ENCODE results near the gene EIF4G1. TPM values are rescaled to one million over a fixed set of nuclear protein-coding genes. Genes with fewer than 3 reads are reported as not detected.

The EIF4G1 gene
- polyA plus RNA-seq, 6 donors from 2014 or later: 6.4 to 30.0 (median 14.1) TPM

DNA sequence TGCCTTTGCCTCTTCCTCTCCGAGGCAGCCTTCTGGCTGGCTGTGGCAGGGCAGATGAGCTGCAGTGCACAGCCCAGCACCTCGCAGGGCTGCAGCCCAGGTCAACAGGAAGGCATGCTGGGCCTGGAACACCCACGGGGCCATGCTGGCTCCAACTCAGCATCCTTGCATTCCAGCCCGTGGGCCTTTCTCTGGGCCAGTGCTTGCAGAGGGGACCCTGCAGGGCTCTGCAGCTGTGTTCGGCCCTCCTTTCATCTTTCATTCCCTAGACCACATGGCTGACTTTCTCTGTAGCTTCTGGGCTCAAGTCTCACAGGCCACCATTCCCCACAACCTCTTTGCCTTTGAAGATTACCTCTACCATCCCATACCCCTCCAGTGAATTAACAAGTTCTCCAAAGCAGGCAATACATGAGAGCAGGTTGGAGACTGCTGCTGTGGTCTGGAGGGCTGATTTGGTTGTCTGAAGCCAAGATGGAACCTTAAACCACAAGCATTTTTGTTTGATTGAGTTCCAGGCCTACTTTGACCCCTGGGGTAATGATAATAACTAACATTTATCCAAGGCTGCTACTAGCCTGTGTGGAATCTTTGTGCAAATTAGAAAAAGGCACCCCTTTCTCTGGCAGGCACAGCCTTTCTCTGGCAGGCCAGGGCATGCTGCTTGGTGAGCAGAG is 28.9 kb downstream of the EIF4G1 start:
- H3K9me3 Mint-ChIP-seq: no peaks in the 10 kb centered on the region
- DNase-seq (no peak), ATAC-seq (ENCODE audit: low read depth in 2 of 2) (no peak)
- peaks cover 5 to 7% (median 6%) of the 10 kb centered on the region in 3 donors for H3K4me1 Mint-ChIP-seq
- H3K27ac Mint-ChIP-seq: peak overlapping the region in 1 of 6 donors; percentile 26
- H3K36me3 Mint-ChIP-seq: peaks cover 0 to 6% of the 10 kb centered on the region in 2 donors
- H3K27me3 Mint-ChIP-seq: peaks cover 0 to 5% (median 0%) of the 10 kb centered on the region in 3 donors
- H3K4me3 Mint-ChIP-seq: no peak overlapping the region

DNA sequence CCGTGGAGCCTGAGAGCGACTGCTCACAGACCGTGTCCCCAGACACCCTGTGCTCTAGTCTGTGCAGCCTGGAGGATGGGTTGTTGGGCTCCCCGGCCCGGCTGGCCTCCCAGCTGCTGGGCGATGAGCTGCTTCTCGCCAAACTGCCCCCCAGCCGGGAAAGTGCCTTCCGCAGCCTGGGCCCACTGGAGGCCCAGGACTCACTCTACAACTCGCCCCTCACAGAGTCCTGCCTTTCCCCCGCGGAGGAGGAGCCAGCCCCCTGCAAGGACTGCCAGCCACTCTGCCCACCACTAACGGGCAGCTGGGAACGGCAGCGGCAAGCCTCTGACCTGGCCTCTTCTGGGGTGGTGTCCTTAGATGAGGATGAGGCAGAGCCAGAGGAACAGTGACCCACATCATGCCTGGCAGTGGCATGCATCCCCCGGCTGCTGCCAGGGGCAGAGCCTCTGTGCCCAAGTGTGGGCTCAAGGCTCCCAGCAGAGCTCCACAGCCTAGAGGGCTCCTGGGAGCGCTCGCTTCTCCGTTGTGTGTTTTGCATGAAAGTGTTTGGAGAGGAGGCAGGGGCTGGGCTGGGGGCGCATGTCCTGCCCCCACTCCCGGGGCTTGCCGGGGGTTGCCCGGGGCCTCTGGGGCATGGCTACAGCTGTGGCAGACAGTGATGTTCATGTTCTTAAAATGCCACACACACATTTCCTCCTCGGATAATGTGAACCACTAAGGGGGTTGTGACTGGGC is 30.3 kb downstream of the EIF4G1 start:
- Mint-ChIP-seq H3K4me3 (no peak overlapping the region), H3K27ac (no peak overlapping the region), H3K9me3 (no peaks in the 10 kb centered on the region), H3K36me3 (peaks cover 0 to 6% of the 10 kb centered on the region in 2 donors), H3K27me3 (no peaks in the 10 kb centered on the region), H3K4me1 (peaks cover 0 to 7% (median 1%) of the 10 kb centered on the region in 3 donors)
- DNase-seq (no peak), ATAC-seq (ENCODE audit: low read depth in 2 of 2) (no peak)

DNA sequence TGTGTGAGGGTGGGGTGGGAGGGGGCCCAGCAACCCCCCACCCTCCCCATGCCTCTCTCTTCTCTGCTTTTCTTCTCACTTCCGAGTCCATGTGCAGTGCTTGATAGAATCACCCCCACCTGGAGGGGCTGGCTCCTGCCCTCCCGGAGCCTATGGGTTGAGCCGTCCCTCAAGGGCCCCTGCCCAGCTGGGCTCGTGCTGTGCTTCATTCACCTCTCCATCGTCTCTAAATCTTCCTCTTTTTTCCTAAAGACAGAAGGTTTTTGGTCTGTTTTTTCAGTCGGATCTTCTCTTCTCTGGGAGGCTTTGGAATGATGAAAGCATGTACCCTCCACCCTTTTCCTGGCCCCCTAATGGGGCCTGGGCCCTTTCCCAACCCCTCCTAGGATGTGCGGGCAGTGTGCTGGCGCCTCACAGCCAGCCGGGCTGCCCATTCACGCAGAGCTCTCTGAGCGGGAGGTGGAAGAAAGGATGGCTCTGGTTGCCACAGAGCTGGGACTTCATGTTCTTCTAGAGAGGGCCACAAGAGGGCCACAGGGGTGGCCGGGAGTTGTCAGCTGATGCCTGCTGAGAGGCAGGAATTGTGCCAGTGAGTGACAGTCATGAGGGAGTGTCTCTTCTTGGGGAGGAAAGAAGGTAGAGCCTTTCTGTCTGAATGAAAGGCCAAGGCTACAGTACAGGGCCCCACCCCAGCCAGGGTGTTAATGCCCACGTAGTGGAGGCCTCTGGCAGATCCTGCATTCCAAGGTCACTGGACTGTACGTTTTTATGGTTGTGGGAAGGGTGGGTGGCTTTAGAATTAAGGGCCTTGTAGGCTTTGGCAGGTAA is 31.1 kb downstream of the EIF4G1 start:
- peaks cover 0 to 7% (median 1%) of the 10 kb centered on the region in 3 donors for H3K4me1 Mint-ChIP-seq

DNA sequence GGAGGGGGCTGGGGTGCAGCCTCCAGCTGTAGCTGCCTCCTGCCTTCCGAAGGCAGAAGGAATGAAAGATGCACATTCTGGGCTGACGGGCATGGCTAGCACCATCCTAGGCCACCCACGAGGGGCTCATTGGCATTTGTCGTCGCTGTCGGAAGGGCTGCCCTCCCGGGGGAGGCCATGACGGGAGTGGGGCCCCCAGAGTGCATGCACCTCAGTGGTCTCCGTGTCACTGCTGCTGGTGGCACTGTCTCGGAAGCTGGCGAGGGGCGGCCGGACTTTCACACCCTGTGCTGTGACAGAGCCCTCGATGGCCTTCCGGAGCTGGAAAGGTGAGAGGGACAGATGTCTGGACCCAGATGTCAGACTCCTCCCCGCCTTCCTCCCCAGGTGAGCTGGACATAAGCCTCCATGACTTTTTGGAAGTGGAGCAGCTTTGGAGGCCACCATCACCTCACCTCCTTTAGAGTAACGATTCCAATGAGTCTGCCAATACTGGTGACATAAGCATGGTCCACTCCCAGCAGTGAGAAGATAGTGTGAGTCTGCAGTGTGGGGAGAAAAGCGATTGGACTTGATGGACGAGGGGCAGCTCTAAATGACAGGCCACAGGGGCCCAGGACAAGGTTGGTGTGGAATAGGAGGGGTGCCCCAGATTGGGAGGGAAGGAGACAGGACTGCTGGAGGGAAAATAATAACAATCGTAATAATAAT is 32.2 kb downstream of the EIF4G1 start:
- H3K4me3 Mint-ChIP-seq: no peak overlapping the region
- no peak overlapping the region for H3K27ac Mint-ChIP-seq
- no peak for ATAC-seq (ENCODE audit: low read depth in 2 of 2)
- no peaks in the 10 kb centered on the region for H3K9me3 Mint-ChIP-seq
- peaks cover 0 to 4% (median 1%) of the 10 kb centered on the region in 3 donors for H3K4me1 Mint-ChIP-seq
- no peaks in the 10 kb centered on the region for H3K27me3 Mint-ChIP-seq
- DNase-seq: no peak
- peaks cover 0 to 6% of the 10 kb centered on the region in 2 donors for H3K36me3 Mint-ChIP-seq

More for the DNA sequence above, 31.1 kb downstream of the EIF4G1 start:
- ATAC-seq (ENCODE audit: low read depth in 2 of 2) (peak in 1 of 2 donors; percentile 36), DNase-seq (no peak)
- no peaks in the 10 kb centered on the region for H3K27me3 Mint-ChIP-seq
- no peak overlapping the region for H3K4me3 Mint-ChIP-seq
- H3K9me3 Mint-ChIP-seq: no peaks in the 10 kb centered on the region
- H3K36me3 Mint-ChIP-seq: peaks cover 0 to 6% of the 10 kb centered on the region in 2 donors
- H3K27ac Mint-ChIP-seq: peak overlapping the region in 2 of 6 donors; percentile 16 to 60

DNA sequence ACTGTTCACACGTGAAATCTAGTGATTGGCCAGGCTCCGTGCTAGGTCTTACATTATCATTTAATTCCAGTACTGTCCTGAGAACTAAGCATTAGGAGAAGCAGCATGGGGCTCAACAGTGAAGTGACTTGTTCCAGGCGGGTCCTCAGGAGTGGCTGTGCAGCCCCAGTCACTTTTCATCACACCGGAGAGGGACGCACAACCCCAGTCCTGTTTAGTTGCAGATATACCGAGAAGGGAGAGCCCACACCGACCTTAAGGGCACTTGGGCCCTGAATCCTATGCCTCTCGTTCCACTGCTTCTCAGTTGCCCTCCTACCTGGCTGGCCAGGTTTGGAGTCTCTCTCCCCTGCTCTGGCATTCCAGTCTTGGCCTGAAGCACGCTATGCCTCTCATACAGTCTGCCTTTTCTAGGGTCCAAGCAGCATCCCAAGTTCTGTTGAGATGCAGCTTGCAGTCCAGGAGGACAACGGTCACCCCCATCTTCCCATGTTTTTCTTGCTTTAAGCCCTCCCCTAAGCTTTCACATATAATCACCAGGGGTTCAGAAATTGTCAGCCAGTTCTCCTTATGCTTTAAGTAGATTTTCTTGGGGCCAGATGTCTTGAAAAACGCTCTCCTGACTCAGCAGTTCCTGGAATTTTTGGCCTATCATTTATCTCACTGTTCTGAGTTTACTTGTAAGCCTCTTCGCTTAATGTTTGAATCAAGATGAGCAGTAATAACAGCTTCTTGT is 33.1 kb downstream of the EIF4G1 start:
- DNase-seq: no peak
- peaks cover 0 to 4% (median 0%) of the 10 kb centered on the region in 3 donors for H3K4me1 Mint-ChIP-seq
- peak overlapping the region in 1 of 6 donors; percentile 62 for H3K27ac Mint-ChIP-seq
- H3K9me3 Mint-ChIP-seq: no peaks in the 10 kb centered on the region
- ATAC-seq (ENCODE audit: low read depth in 2 of 2): no peak
- H3K27me3 Mint-ChIP-seq: no peaks in the 10 kb centered on the region
- H3K4me3 Mint-ChIP-seq: no peak overlapping the region
- peaks cover 0 to 4% of the 10 kb centered on the region in 2 donors for H3K36me3 Mint-ChIP-seq

DNA sequence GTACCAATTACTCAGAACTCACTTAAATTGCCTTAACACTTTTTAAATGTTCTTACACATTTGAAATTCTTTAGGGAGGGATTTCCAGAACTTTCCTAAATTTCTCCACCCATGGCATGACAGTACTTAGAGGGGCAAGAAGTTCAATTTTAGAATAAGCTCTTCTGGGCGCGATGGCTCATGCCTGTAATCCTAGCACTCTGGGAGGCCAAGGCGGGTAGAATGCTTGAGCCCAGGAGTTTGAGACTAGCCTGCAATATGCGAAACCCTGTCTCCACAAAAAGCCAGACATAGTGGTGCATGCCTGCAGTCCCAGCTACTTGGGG is 33.6 kb downstream of the EIF4G1 start:
- DNase-seq: no peak
- Mint-ChIP-seq H3K4me1 (peaks cover 0 to 4% (median 0%) of the 10 kb centered on the region in 3 donors), H3K36me3 (no peaks in the 10 kb centered on the region), H3K9me3 (no peaks in the 10 kb centered on the region), H3K27ac (peak overlapping the region in 2 of 6 donors; percentile 20 to 62), H3K27me3 (no peaks in the 10 kb centered on the region), H3K4me3 (no peak overlapping the region)
- no peak for ATAC-seq (ENCODE audit: low read depth in 2 of 2)

DNA sequence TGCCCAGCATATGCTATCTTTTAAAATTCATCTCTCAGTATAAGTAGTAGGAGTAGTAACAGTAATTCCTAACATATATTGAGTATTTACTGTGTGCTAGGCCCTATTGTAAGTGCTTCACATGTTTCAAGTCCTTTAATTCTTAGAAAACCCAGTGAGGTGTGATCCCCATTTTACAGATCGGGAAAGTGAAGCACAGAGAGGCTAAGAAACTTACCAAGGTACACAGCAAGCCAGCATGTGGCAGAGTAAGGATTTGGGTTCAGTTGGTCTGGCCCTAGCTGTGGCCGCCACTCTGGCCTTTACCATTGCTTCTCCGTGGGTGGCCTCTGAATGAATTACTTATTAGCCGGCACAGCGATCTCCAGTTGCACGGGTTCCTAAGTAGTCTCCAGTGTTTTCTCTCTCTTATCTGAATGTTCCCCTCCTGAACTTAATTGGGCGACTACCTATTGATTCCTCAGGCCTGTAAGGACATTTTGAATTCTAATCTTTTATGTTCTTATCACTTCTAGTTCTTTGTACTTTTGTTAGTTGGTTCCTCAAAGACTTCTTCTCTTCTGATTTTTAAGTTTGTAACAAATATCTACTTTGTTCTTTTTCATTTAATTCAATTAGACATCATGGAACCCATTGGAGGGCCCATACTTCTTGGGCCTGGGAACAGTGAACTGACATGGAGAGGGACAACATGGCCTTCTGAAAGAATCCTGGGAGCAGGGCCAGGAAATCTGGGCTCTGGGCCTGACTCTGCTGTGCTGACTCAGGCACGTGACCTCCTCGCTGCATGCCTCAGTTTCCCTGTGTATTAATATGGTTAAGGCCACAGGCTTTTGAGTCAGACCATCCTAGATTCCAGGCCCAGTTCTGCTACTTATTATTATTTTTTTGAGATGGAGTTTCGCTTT is 35.4 kb downstream of the EIF4G1 start:
- no peak for ATAC-seq (ENCODE audit: low read depth in 2 of 2)
- H3K27ac Mint-ChIP-seq: no peak overlapping the region
- H3K36me3 Mint-ChIP-seq: no peaks in the 10 kb centered on the region
- H3K4me3 Mint-ChIP-seq: no peak overlapping the region
- H3K27me3 Mint-ChIP-seq: no peaks in the 10 kb centered on the region
- no peak for DNase-seq
- peaks cover 0 to 4% (median 0%) of the 10 kb centered on the region in 3 donors for H3K4me1 Mint-ChIP-seq
- no peaks in the 10 kb centered on the region for H3K9me3 Mint-ChIP-seq

DNA sequence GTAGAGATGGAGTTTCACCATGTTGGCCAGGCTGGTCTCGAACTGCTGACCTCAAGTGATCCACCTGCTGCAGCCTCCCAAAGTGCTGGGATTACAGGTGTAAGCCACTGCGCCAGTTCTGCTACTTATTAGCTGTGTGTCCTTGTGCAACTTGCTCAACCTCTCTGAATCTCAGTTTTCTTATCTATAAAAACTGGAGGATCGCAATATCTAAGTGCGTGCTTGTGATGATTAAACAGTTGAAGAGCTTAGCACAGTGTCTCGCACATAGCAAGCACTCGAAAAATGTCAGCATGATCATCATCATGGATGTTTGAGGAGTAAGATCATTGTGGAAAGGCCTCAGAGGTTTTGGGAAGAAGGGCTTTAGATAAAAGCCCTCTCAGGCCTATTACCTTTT is 36.2 kb downstream of the EIF4G1 start:
- Mint-ChIP-seq H3K9me3 (no peaks in the 10 kb centered on the region), H3K27ac (no peak overlapping the region), H3K4me3 (no peak overlapping the region), H3K27me3 (no peaks in the 10 kb centered on the region), H3K36me3 (no peaks in the 10 kb centered on the region), H3K4me1 (no peaks in the 10 kb centered on the region)
- DNase-seq (no peak), ATAC-seq (ENCODE audit: low read depth in 2 of 2) (no peak)

DNA sequence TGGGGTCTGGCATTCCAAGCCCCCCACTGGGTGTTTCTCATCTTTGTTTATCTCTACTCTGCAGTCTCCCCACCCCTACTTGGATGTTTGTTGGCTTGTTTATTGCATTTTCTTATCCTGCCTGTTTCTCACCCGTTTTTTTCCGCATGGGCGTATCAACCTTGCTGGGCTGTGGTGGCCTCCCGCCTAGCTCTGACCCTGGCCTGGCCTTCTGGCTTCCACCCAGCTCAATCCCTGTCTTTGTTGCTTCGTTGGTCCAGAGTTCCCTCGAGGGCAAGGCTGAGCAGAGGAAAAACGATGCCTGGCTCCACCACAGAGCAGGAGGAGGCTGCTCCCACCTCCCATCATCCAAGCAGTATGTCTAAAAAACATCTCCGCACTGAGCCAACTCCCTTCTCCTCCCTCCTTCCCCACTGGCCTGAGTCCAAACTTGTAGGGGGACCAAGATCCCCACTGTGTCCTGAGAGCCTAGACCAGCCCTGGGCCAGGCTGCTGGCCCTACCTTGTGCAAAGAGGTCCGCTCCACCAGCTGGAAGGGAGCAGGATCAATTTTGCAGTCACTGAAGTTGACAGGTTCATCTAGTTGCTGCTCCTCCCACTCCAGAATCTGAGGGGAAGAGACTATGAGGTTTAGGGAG is 37.2 kb downstream of the EIF4G1 start:
- Mint-ChIP-seq H3K27ac (peak overlapping the region in 1 of 6 donors; percentile 30), H3K27me3 (no peaks in the 10 kb centered on the region), H3K4me1 (no peaks in the 10 kb centered on the region), H3K4me3 (no peak overlapping the region), H3K9me3 (no peaks in the 10 kb centered on the region), H3K36me3 (no peaks in the 10 kb centered on the region)
- ATAC-seq (ENCODE audit: low read depth in 2 of 2) (no peak), DNase-seq (no peak)

DNA sequence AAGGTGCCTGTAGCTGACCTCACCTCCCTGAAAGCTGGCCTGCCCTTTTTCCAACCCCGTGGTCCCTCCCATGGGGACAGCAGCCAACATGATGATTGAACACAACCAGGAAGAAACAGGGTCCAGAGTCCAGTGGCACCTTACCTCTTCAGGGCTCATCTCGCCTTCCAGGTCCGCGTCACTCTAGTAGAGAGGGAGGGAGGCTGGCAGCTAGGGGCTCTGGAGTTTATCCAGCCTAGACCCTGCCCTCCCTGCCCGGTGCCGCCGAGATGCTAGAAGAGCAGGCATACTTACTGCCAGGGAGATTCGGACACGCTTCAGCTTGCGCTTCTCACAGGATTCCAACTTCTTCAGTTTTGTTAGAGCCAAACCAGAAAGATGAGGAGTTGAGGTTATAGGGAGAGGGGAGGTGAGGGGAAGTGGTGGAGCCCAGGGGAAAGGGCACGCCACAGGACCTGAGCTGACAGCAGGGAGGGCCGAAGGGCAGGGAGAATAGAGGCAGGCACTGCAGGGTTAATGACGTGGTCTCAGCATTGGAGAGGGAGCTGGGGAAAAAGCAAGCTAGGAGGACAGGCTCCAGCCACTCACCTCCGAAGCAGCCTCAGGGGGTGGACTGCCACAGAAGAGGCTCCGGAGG is 37.9 kb downstream of the EIF4G1 start:
- DNase-seq (no peak), ATAC-seq (ENCODE audit: low read depth in 2 of 2) (no peak)
- Mint-ChIP-seq H3K27me3 (no peaks in the 10 kb centered on the region), H3K9me3 (no peaks in the 10 kb centered on the region), H3K27ac (no peak overlapping the region), H3K4me1 (no peaks in the 10 kb centered on the region), H3K4me3 (peak overlapping the region in 1 of 8 donors; percentile 29), H3K36me3 (no peaks in the 10 kb centered on the region)

DNA sequence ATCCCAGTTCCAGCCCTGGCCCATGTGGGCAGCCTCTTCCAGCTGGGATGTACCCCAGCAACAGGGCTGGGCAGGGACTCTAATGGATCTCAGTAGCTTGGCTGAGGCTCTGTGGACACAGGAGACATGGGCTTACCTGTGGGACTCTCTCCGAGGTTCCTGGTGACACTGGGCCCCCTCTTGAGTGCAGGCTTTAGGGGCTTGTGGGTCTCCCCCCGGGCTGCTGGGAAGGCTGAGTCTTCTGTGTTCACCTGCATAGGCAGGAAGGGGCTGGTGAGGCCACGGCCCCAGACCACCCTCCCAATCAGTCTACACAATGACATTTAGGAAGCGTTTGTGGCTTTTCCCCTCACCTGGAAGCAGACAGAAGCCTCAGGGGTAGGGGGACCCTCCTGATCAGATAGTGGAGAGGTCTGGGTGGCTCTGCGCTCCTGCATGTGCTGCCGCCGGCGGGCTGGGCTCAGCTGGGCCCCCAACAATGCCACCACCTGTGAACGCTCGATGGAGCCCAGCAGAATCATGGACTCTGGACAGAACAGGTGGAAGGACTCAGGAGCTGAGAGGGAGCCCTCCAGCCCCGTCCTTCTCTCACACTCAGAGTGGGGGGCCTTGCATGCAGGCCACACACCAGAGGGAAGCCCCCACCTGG is 38.6 kb downstream of the EIF4G1 start:
- no peak overlapping the region for H3K27ac Mint-ChIP-seq
- H3K27me3 Mint-ChIP-seq: no peaks in the 10 kb centered on the region
- no peak for ATAC-seq (ENCODE audit: low read depth in 2 of 2)
- no peak overlapping the region for H3K4me3 Mint-ChIP-seq
- no peaks in the 10 kb centered on the region for H3K36me3 Mint-ChIP-seq
- no peak for DNase-seq
- H3K9me3 Mint-ChIP-seq: no peaks in the 10 kb centered on the region
- H3K4me1 Mint-ChIP-seq: no peaks in the 10 kb centered on the region
